ENCODE results near the gene RHOB.
"Not testable (repeated sequence)": the region's sequence is repeated elsewhere in the genome, so short reads cannot be mapped to it uniquely, and the experiment has no call there.

RHOB gene

DNA sequence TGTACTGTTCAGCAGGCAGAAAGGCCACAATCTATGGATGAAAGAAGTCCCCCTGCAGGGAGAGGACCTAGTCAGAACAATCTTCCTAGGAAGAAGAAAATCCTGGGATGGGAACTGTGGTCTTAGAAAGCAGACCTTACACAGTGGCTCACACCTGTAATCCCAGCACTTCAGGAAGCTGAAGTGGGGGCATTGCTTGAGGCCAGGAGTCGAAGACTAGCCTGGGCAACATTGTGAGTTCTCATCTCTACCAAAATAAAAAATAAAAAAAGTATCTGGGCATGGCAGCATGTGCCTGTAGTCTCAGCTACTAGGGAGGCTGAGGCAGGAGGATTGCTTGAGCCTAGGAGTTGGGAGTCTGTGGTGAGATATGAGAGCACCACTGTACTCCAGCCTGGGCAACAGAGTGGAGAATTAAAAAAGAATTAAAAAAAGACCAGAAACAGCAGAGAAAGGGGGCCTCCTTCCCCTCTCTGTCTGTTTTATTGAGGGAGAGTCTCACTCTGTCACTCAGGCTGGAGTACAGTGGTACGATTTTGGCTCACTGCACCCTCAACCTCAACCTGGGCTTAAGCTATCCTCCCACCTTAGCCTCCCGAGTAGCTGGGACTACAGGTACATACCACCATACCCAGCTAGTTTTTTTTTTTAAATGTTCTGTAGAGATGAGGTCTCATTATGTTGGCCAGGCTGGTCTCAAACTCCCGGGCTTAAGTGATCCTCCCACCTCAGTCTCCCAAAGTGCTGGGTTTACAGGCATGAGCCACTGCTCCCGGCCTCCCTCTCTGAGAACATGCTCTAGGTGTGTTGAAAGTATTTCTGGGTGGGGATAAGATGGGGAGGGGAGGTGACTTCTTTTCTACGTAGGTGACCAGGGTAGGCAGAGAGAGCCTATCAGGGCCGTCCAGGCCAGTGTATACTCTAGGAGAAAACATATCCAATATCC is 7.4 kb downstream of the RHOB start:
- no peak for DNase-seq

DNA sequence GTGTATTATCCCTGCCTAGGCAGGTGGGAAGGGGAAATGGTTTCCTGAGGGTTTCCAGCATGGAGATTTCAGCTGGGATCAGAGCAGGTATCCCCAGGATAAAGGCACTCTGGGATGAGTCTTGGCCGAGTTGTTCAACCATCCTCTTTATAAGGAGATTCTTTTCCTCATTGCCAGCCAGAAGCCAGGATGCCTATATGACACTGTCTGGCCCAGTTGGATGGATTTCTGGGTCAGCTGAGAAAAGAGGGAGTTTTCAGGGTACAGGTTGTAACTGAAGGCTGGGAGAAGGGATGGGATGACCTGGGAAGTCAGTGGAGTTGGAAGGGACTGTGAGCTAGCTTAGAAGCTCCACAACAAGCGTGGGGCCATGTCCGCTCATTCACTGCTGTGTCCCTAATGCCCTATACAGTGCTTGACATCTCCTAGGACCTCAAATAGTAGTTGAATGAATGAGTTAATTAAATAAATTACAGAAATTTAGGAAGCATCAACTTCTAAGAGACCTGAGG is 8.3 kb downstream of the RHOB start:
- DNase-seq: no peak

DNA sequence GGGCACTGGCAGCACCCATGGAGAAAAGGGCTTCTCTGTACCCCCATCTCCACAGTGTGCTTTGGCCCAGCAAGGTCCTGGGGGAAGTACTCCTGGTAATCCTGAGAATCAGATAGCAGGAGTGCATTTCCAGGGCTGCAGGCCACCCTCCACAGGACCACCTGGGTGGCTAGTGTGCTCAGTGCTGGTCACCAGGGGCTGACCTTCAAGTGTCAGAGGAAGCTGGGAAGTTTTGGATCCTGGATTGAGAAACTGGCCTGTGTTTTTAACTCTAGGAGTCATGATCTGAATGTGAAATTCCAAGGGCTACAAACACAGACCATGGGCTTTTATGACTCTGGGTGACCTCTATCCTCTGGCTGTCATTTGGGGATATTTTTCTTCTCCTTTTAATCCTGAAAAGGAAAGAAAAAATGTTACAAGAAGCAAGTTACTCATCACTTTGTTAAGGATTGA is 9.3 kb downstream of the RHOB start:
- no peak for DNase-seq

DNA sequence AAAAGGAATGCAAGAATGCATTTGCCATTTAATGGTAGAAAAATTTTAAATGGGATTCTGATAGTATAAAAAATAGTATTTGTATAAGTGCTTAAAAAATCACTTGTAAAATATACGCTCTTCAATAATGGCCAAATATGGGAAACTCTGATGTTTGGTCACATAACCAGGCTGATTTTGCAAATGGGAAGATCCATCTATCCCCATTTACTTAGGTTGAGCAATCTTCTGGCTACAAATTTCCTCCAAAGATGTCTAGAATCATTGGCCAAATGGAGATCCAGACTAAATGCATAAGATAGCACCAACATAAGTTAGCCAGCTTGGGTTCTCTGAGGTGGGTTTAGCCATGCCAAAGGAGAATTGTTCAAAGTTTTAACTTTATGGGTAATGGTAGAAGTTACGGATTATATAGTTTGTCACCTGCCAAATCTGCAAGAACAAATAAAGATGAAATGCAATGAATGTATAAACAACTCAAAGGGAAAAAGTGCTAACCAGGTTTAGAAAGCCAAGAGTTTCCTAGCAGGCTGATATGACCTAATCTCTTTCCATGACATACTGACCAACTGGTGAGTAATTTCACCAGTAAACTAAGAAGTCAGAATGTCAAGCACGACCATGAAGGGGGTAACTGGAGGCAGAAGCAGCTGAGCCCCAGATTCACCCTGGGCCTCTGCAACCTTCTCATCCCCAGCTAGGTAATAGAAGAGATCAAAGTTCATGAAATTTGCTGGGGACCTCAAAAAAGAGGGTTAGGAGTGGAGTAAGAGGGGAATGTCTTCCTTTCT is 10.0 kb downstream of the RHOB start:
- no peak for DNase-seq

DNA sequence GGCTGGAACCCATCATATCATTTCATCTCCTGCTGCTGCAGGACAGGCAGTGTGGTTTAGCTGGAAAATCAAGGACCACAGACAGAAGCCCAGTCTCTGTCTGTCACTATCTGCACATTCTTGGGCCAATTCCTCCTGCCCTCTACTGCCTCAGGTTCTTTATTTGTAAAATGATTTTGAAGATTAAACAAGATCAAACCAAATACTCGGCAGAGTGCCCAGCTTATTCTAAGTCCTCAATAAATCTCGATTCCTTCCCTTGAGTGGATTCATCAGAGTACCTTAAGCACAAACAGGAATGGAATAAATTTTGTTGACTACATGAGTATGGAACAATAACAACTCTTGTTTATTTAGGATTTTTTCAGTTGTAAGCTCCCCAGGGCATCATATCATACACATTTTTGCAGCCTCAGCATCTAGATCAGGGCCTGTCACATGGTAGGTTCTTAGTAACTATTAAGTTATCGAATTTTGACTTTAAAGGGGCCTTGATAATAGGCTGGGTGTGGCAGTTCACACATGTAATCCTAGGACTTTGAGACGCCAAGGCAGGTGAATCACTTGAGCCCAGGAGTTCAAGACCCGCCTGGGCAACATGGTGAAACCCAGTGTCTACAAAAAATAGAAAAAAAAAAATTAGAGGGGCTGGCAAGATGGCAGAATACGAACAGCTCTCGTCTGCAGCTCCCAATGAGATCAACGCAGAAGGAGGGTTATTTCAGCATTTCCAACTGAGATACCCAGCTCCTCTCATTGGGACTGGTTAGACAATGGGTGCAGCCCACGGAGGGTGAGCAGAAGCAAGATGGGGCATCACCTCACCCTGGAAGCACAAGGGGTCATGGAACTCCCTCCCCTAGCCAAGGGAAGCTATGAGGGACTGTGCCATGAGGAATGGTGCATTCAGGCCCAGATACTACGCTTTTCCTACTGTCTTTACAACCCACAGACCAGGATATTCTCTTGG is 11.1 kb downstream of the RHOB start:
- no peak for DNase-seq

DNA sequence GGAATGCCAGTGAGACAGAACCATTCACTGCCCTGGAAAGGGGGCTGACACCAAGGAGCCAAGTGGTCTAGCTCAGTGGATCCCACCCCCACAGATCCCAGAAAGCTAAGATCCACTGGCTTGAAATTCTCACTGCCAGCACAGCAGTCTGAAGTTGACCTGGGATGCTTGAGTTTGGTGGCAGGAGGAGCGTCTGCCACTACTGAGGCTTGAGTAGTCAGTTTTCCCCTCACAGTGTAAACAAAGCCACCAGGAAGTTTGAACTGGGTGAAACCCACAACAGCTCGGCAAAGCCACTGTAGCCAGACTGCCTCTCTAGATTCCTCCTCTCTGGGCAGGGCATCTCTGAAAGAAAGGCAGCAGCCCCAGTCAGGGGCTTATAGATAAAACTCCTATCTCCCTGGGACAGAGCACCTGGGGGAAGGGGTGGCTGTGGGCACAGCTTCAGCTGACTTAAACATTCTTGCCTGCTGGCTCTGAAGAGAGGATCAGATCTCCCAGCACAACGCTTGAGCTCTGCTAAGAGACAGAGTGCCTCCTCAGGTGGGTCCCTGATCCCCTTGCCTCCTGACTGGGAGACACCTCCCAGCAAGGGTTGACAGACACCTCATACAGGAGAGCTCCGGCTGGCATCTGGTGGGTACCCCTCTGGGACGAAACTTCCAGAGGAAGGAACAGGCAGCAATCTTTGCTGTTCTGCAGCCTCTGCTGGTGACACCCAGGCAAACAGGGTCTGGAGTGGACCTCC is 12.0 kb downstream of the RHOB start:
- DNase-seq: not testable (repeated sequence)

DNA sequence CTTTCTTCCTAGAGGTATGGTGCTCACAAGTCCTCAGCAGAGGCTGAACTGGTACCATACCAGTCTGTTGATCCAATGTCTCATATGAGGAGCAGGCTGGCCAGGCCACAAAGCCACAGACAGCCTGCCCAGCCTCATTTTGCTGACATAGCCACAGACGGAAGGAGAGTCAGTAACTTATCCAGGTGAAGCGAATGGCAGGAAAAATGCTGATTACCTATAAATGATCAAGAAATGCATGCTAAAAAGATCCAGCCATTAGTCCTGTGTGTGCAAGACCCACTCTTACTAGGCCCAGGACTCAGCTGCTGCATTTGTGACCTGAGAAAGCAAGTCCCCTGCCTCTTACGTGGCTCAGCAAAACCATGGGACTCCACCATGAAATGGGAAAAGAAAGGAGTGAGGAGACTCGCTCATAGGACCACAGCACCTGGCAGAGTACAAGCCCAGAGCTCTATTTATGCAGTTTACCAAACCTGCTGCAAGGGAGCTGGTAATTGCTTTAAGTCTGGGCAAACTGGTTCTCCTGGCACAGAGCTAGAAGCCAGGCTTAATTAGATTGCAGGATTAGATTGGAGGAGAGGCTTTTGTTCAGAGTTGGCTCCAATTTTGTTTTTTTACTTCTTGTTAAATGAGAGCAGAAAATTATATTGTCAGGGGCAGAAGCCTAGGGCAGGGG is 19.0 kb downstream of the RHOB start:
- DNase-seq: no peak

DNA sequence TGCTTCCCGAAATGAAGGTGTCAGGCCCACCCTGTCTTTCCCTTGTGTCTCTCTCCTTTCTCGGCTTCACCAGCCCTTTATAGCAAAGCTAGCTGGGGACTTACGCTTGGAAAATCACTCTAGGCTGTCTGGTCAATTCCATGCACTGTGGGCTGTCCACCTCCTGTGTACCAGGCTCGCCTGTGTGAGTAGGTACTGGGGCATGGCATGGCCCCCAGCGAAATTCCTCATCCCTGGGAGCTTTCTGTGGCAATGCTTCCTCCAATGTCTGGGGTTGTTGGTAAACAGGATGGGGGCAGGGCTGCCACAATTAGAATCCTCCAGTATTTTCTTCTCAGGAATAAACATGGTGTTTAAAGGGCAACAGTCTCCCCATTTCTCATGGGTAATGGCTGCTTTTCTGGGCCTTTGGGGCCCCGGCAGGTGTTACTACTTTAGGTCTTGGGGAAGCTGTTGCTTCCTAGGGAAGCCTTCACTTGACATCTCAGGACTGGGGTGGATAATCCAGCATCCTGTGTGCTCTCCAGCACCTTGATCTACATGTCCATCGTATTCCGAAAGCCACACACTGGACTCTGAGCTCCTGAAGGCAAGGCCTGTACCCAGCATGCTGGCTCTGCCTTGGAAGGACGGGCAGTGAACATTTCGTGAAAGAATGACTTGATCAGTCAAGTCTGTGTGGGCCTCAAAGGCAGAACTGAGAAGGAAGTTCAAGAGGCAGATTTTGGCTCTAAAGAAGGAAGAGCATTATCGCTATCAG is 21.1 kb downstream of the RHOB start:
- DNase-seq: no peak

DNA sequence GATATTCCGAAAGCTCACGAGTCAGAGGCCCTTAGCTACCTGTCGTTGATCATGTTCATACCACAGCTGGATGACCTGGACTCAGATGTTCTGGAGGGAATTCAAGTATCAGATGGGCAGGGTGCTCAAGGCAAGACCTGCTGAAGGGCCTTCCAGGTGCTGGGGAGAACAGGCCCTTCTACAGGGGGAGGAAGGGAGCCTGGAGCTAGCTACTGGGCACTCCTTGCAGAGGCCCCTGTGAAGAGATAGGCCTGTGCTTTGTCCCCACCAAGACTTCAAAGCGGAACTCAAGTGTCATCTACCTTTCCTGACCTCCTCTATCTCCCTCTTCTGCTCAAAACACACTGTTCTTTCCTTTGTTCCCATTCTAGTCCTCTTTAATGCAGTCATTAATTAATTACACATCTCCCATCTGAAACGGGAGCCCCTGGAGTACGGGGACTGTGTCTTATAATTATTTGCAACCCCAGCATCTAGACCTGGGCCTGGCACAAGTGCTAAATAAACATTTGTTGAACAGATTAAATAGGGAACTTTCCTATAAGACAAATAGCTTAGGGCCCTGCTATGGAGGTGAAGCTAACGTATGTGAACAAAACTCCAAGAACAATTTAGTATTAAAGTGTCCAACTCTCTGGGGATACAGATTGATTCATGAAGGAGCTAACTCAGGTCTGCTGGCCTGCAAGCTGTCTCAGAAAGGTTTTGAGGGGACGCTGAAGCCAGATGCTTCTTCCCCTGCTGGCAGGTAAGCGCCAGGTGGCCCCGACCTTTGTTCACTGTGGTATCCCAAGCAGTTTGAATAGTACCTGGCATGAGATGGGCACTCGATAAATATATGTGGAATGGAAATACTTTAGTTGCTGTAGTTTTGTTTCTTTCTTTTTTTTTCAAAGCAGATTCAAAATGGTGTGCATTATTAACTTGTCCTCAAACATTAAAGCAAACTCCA is 22.0 kb downstream of the RHOB start:
- DNase-seq: no peak

DNA sequence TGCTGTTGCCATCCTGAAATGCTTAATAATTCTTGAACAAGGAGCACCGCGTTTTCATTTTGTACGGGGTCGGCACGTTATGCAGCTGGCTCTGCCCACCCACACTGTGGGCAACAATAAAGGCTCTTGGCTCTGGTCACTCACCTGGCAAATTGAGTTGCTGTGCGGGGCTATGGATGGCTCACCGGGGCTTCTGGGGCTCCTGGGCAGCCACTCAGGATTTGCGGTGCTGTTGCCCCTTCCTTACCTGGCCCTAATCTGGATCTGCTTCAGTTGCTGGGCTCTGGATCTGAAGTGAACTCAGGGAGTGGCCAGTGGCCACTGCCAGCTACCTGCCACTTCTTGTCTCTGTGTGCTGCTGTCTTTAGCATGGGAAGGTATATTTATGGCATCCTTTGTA is 22.7 kb downstream of the RHOB start:
- DNase-seq: no peak

DNA sequence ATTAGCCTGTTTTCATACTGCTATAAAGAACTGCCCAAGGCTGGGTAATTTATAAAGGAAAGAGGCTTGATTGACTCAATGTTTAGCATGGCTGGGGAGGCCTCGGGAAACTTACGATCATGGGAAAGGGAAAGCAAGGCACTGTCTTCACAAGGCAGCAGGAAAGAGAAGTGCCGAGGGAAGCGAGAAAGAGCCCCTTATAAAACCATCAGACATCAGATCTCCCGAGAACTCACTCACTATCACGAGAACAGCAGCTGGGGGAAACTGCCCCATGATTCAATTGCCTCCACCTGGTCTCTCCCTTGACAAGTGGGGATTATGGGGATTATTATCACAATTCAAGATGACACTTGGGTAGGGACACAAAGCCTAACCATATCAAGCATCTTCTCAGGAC is 23.3 kb downstream of the RHOB start:
- DNase-seq: no peak

DNA sequence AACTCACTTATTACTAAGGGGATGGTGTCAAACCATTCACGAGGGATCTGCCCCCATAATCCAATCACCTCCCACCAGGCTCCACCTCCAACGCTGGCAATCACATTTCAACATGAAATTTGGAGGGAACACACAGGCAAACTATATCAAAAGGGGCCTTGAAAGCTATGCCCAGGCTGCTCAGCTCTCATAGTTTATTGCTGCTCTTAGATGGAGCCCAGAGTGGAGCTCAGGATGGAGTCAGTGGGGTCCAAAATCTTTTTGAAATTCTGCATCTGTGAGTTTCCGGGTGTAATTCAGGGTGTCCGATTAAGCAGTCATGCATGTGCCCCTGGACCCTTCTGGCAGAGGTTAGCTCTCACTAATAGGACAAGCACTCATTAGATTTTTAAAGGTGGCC is 24.3 kb downstream of the RHOB start:
- no peak for DNase-seq

DNA sequence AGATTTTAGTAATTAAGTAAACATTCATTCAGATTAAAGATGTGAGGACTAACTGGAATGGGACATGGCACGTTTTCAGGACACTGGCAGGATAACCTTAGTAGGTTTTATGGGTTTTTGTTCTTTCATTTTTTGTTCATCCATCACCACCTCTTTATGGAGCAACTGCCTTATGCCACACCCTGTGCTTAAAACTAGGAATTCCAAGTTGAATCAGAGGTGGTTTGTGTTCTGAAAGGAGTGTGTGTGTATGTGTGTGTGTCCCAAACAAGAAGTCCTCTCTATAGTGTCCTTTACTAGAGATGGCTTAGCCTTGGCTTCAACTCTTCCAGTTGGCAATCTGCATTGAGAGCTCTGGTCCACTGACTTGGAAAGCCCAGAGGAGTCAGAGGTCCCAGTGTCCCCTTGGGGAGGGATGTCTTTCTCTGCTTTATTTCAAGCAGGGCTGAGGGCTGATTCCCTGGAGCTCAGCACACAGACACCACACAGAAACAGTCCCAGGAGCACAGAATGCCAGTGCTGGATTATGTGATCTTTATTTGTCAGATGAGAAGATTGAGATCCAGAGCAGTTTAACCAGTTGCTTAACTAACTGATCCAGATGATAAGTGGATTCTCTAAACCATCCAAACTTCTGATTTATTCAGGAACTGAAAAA is 25.2 kb downstream of the RHOB start:
- DNase-seq: no peak

DNA sequence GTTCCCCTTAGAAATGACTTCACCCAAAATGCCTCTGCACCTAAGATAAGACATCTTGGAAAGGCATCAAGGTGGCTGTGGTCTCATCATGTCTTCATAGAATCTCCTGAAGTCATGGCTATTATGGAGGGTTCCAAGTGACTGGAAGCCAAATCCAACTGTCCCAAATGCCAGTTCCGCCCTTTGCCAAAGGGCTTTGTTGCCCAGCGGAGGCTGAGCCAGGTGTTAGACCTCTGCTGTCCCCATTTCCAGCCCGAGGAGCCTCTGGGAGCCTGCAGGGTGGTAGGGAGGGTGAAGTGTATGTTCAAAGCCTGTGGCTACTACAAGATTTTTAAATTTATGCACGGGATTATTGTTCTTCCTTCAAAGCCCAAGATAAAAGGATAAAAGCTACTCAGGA is 25.7 kb downstream of the RHOB start:
- no peak for DNase-seq

DNA sequence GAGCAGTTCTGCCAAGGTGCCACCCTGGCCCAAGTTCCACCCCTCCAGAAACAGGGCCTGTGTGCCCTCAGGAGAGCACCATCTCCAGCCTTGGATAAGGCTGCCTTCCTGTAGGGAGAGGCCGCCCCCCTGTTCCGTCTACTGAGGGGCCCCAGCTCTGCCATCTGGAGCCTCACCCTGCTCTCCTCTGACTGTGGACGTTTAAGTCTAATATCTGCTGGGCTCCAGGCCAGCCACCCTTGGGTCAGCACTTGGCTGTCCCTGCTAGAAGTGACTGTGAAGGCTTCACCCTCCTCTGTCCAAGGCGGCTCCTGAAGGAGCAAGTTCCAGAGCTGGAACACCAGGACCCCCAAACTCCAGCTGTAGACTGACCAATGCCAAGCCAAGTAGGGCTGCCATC is 26.3 kb downstream of the RHOB start:
- no peak for DNase-seq

DNA sequence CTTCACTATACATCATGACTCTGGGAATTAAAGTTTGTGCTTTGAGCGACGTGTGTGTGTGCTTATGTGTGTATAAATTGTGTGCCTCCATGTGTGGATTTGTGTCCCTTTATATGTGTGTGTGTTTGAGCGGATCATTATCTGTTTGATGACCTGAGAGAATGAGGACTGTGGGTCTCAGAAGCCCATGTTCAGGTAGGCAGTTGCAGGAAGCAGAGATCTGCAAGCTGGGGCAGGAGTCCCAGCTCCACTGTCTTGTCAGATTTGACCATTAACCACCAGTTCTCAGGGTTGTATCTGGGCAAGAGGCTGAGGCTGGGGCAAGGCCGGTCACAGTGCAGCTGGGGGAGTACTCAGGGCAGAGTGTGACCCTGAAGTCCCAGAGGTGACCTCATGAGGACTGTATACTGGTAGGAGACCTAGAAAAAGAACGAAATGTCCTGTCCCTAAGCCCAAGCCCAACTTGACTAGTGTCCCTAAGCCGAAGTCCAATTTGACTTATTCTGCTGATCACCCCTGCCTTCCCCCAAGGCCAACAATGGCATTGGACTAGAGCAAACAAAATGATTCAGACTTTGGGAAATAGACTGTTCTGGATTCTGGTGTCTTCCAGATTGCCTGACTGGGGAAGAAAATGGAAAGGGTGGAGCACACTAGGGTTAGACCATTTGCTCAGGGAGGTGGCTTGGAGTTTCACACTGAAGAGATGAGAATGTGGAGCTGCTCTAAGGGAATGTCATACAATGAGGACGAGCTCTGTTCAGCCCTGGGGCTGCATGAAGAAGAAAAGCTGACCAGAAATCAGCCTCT is 28.1 kb downstream of the RHOB start:
- no peak for DNase-seq

DNA sequence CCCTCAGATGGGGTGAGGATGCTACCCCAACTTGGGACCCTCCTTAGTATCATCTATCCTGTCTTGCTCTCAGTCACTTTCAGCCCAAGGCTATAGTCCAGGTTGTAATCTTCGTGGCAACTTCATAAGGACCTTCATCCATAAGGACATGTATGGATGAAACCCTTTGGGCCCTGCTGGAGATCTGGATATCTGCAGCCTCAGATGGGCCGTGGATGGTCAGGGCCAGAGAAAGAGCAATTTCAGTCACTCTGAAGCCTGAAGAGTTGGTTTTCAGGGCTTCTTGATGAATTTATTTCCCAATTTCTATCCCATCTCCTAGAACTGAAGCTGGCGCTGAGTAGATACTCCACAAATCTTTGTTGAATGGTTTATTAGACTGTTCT is 28.7 kb downstream of the RHOB start:
- DNase-seq: no peak

DNA sequence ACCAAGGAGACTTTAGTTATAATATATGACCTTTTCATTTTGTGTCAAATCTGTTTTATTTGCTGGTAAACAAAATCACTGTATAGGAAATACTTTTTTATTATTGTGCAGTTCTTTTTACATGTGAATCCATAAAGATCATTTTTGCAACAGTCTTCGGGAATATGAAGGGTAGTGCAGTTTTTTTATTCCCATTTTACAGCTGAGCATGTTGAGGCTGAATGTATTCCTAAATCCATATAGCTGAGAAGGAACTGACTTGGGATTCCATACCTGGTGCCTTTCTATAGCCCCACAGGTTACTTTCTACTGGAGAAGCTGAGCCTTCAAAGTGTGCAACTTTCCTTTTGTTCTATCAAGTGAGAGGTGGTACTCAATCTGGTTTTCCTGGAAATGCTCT is 29.6 kb downstream of the RHOB start:
- no peak for DNase-seq

All from NCI-H748 treated with DMSO at 0.1 percent for 48 hours (cell line).